GM12875 (cell line): ENCODE measurements around the gene PLPP6.

Source experiments
- H3K4me3 ChIP-seq: one replicate; pipeline ENCODE4 v1.5.1; 2011; ENCODE audit warnings: low read depth, low read length, control low read depth
- TF ChIP-seq, protein P1 (sequence below): IDR thresholded peaks from 2 replicates; pipeline ENCODE4 v1.5.1; 2011; ENCODE audit warnings: low read depth, mild to moderate bottlenecking, control low read depth, inconsistent platforms, low read length, moderate library complexity, borderline replicate concordance; ENCODE audit not compliant: insufficient read depth

Gene PLPP6

GRCh38 chr9:4662108-4662988 lies at the start of gene PLPP6:
Gene PLPP6 (plus strand): TSS chr9:4662294. CDS start chr9:4662376, 82 bp downstream.
- TF ChIP-seq, protein P1, sequence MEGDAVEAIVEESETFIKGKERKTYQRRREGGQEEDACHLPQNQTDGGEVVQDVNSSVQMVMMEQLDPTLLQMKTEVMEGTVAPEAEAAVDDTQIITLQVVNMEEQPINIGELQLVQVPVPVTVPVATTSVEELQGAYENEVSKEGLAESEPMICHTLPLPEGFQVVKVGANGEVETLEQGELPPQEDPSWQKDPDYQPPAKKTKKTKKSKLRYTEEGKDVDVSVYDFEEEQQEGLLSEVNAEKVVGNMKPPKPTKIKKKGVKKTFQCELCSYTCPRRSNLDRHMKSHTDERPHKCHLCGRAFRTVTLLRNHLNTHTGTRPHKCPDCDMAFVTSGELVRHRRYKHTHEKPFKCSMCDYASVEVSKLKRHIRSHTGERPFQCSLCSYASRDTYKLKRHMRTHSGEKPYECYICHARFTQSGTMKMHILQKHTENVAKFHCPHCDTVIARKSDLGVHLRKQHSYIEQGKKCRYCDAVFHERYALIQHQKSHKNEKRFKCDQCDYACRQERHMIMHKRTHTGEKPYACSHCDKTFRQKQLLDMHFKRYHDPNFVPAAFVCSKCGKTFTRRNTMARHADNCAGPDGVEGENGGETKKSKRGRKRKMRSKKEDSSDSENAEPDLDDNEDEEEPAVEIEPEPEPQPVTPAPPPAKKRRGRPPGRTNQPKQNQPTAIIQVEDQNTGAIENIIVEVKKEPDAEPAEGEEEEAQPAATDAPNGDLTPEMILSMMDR, result peak; percentile 61
- H3K4me3 ChIP-seq, result peak within 1 kb of the TSS; percentile 79

DNA sequence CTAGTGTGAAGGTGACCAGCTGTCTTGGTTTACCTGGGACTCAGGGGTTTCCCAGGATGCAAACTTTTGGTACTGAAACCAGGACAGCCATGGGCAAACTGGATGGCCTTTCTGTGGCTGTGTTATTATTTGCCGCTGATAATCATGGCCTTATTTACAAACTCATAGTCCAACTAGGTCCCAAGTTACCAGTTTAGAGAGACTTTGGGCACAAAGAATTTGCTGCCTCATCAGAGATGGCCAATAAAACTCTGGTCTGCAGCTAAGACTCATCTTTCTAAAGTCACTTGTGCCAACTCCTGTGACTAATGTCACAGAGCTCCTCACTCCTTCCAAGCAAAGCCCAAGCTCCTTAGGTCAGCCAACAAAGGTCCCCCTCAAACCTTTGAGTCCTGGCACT lies 47.5 kb upstream of the PLPP6 start:
- no peak overlapping the region for H3K4me3 ChIP-seq

DNA sequence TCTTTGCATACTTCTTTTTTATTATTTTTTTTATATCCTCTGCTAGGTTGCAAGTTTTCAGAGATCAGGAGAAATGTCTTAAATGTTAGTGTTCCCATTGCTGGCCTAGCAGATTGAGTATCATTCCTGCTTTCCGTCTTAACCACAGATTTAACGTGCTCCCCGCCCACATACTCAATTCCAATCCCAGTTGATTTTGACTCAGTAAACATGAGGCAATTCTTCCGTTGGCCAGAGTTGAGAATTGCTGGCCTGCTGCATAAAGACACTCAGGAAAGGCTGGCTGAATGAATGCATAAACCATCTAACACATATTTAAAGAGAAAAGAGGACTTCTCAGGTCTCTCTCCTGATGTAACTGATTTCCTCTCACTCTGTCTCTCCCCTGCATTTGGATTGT lies 46.8 kb upstream of the PLPP6 start:
- H3K4me3 ChIP-seq, result no peak overlapping the region
- TF ChIP-seq, protein P1, result no peak

More for the DNA sequence above, 47.5 kb upstream of the PLPP6 start:
- TF ChIP-seq, protein P1, result no peak

- TF ChIP-seq, protein P1, result no peak
- H3K4me3 ChIP-seq, result no peak overlapping the region
Observed at GRCh38 chr9:4615778-4616177, 46.3 kb upstream of the PLPP6 start.

GRCh38 chr9:4617752-4618151 lies 44.3 kb upstream of the PLPP6 start:
- TF ChIP-seq, protein P1, result no peak

GRCh38 chr9:4618700-4619099 lies 43.4 kb upstream of the PLPP6 start:
- TF ChIP-seq, protein P1, result no peak

More at GRCh38 chr9:4617752-4618151, 44.3 kb upstream of the PLPP6 start:
- no peak overlapping the region for H3K4me3 ChIP-seq

More at GRCh38 chr9:4618700-4619099, 43.4 kb upstream of the PLPP6 start:
- no peak overlapping the region for H3K4me3 ChIP-seq
